Uterus (tissue), 4 donors: ENCODE data around the gene SNTB2. TPM values are rescaled to one million over a fixed set of nuclear protein-coding genes. Genes with fewer than 3 reads are reported as not detected.

Experiments
- DNase-seq, 2 donors: peaks; one replicate each; pipeline ENCODE4 v3.0.0-alpha.2; 2019 to 2020
- H3K27ac ChIP-seq, 2 donors: fragments of 200-600 bp; sonication (generic); 1 replicate in 1 of 2; 2 replicates in 1 of 2; pipeline ENCODE4 v1.5.1; 2016 to 2018
- H3K27me3 ChIP-seq, 2 donors: fragments of 200-600 bp; sonication (generic); one replicate each; pipeline ENCODE4 v1.5.1; 2018 to 2019; ENCODE audit warnings: control low read depth in 1 of 2
- H3K36me3 ChIP-seq, 2 donors: fragments of 200-600 bp; sonication (generic); one replicate each; pipeline ENCODE4 v1.5.1; 2019; ENCODE audit warnings: control low read depth in 1 of 2
- H3K4me1 ChIP-seq, 2 donors: fragments of 200-600 bp; sonication (generic); one replicate each; pipeline ENCODE4 v1.5.1; 2018 to 2019; ENCODE audit warnings: control low read depth in 1 of 2
- H3K4me3 ChIP-seq, 2 donors: fragments of 200-600 bp; sonication (generic); 1 replicate in 1 of 2; 2 replicates in 1 of 2; pipeline ENCODE4 v1.5.1; 2018 to 2019; ENCODE audit warnings: mild to moderate bottlenecking in 1 of 2
- H3K9me3 ChIP-seq, 2 donors: fragments of 200-600 bp; sonication (generic); one replicate each; pipeline ENCODE4 v1.5.1; 2019; ENCODE audit warnings: control low read depth in 1 of 2
- POLR2A ChIP-seq, 2 donors: fragments of 450-650 bp; IDR thresholded peaks; one replicate each; pipeline ENCODE4 v1.6.1; 2016; ENCODE audit warnings: antibody characterized with exemption in 2 of 2, mild to moderate bottlenecking in 1 of 2, moderate library complexity in 1 of 2
- intact Hi-C: fragments of 100-400 bp; cut with DNase I; formaldehyde crosslinking; loops from one replicate; pipeline ENCODE4 v1.15.1; 2023; ENCODE audit warnings: low total_unique reads
- small RNA-seq: library from RNA; depleted of rRNA; stranded (forward); fragments of <200 nt; gene quantifications from one replicate; pipeline ENCODE3, GENCODE V24; 2016
- total RNA-seq, 4 donors: library from RNA; depleted of rRNA in 3 of 4; stranded (reverse); fragments of >200 nt in 3 of 4; gene quantifications; one replicate each; pipeline versions ENCODE4 v1.1.0 to v1.2.4, GENCODE V29; 2014 to 2023
- TF ChIP-seq, protein P1 (sequence below), 4 experiments: fragments of 200-600 bp in 2 of 4; fragments of 450-650 bp in 2 of 4; sonication (generic) in 2 of 4; IDR thresholded peaks; one replicate each; pipeline ENCODE4 v1.5.1; 2016 to 2019; ENCODE audit warnings: antibody characterized with exemption in 4 of 4, mild to moderate bottlenecking in 2 of 4, moderate library complexity in 1 of 4
- donor health status: DM: yes; HTN: yes; CAD: no.

The SNTB2 gene
- total RNA-seq, 4 donors from 2014 or later = 28.2 to 88.0 (median 59.5) TPM

DNA sequence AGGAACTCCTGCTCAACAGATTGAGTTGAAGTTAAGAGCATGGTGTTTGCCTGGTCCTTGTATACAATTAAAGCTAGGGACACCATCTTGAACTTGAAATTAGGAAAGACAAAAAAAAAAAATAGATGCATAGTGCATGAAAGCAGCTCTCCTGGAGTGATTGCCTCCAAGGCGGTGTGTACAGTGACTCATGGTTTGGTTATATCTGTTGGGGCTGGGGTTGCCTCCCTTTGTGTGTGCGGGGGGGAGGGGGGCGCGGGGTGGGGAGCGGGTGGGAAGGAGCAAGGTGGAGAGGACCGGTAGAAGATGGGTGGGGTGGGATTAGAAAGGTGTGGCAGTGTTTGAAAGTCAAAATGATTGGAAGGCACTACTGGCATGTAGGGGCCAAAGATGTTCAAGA, 161.3 kb downstream of the SNTB2 start:
- TF ChIP-seq, protein P1, sequence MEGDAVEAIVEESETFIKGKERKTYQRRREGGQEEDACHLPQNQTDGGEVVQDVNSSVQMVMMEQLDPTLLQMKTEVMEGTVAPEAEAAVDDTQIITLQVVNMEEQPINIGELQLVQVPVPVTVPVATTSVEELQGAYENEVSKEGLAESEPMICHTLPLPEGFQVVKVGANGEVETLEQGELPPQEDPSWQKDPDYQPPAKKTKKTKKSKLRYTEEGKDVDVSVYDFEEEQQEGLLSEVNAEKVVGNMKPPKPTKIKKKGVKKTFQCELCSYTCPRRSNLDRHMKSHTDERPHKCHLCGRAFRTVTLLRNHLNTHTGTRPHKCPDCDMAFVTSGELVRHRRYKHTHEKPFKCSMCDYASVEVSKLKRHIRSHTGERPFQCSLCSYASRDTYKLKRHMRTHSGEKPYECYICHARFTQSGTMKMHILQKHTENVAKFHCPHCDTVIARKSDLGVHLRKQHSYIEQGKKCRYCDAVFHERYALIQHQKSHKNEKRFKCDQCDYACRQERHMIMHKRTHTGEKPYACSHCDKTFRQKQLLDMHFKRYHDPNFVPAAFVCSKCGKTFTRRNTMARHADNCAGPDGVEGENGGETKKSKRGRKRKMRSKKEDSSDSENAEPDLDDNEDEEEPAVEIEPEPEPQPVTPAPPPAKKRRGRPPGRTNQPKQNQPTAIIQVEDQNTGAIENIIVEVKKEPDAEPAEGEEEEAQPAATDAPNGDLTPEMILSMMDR (IDR thresholded peaks at IDR 0.05) = no peak
- Histone ChIP-seq H3K27me3 (no peaks in the 10 kb centered on the region), H3K27ac (no peak overlapping the region), H3K36me3 (no peaks in the 10 kb centered on the region), H3K4me3 (no peak overlapping the region), H3K4me1 (no peaks in the 10 kb centered on the region), H3K9me3 (no peaks in the 10 kb centered on the region)
- DNase-seq = no peak
- intact Hi-C loops = no loop called here

DNA sequence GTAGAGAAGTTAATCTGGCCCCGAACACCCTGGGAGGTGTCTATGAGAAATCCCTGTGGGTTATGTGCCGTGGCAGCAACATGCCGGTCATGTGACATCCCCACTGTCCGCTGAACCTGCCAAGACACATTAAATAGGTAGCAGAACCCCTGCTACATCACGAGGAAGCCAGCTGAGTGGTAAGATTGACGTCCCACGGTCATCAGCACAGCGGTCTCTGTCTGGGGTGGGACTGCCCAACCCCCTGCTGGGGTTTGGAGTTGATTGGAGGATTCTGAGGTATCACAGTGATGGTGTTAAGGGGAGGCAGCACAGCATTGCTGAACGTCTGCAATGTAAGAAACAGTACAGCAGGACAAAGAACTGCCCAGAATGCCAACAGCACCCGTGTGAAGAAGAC, 162.6 kb downstream of the SNTB2 start:
- intact Hi-C loops = no loop called here
- no peak for DNase-seq

DNA sequence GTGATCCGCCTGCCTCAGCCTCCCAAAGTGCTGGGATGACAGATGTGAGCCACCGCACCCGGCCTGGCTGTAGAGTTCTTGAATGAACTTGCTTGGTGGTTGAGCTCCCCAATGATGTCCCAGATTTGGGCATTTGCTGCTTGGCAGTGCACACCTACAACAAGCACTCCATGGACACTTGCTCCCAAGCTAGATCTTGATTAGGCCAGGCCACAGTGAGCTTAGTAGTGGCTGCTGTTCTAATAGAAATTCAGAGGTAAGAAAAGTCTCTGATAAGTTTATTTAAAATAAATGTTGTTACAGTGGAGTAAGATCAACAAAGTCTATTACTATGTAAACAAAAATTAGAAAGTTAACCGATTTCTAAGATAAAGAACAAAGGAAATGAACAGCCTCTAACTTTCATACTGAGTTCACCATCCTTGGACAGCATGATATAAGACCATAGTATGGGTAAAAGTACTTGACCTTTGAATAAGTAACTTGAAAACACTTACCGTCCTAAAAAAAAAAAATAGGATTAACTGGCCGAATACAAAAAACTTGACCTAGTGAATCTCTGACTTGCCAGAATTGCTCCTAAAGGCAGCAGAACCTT, 163.7 kb downstream of the SNTB2 start:
- Histone ChIP-seq H3K27ac (no peak overlapping the region), H3K27me3 (no peaks in the 10 kb centered on the region), H3K4me3 (no peak overlapping the region), H3K4me1 (no peaks in the 10 kb centered on the region), H3K9me3 (no peaks in the 10 kb centered on the region), H3K36me3 (no peaks in the 10 kb centered on the region)
- no peak for DNase-seq
- intact Hi-C loops = no loop called here
- TF ChIP-seq, protein P1 (IDR thresholded peaks at IDR 0.05) = no peak
- TF ChIP-seq POLR2A (IDR thresholded peaks at IDR 0.05) = no peak

More for the DNA sequence above, 162.6 kb downstream of the SNTB2 start:
- no peaks in the 10 kb centered on the region for H3K4me1 ChIP-seq
- TF ChIP-seq, protein P1 (IDR thresholded peaks at IDR 0.05) = no peak
- TF ChIP-seq POLR2A (IDR thresholded peaks at IDR 0.05) = no peak
- no peak overlapping the region for H3K4me3 ChIP-seq
- H3K36me3 ChIP-seq = no peaks in the 10 kb centered on the region
- no peaks in the 10 kb centered on the region for H3K27me3 ChIP-seq
- no peak overlapping the region for H3K27ac ChIP-seq
- H3K9me3 ChIP-seq = no peaks in the 10 kb centered on the region

DNA sequence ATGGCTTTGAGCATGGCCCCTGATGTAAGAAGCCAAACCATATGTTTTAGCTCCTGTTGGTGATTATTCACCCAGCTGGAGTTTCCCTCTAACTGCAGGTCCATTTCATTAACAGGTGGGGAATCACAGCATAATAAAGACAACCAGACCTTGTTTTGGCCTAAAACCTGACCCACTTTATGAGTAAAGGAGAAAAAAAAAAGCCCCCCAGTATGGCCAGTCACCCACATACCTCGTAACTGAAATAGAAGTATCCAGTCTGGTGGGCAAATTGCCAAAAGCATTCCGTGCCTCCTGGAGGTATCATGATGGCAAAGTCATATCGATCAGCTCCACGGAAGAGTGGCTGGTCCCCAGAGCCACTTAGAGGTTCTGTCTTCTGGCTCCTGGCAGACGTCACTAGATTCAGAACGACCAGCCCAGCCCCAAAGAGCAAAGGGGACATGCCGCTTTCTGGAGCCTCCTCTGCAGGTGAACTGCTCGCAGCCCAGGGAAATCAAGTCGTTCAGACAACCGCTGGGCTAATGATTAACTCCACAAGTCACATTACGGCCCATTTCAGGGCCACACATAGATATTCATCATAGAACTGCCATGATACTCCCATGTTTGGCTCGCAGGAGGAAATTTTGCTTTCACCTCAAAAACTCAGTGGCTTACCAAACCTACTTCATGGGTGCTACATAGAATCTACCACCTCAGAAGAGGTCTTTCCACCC, 164.5 kb downstream of the SNTB2 start, which contains the start of gene TMED6:
TMED6 (minus strand) TSS at position 478 of the 719 bp plus-strand sequence; CDS start at position 445, 33 bp downstream.
- DNase-seq = no peak
- intact Hi-C loops = no loop called here
- no peak for TF ChIP-seq POLR2A (IDR thresholded peaks at IDR 0.05)
- TF ChIP-seq, protein P1 (IDR thresholded peaks at IDR 0.05) = no peak
- Histone ChIP-seq H3K27me3 (no peaks in the 10 kb centered on the region), H3K4me3 (no peak within 1 kb of the TSS), H3K4me1 (no peaks in the 10 kb centered on the region), H3K36me3 (no peaks in the 10 kb centered on the region), H3K9me3 (no peaks in the 10 kb centered on the region), H3K27ac (no peak within 1 kb of the TSS)

Small RNA genes lying within 50 kb of the gene (small RNA-seq; reads per million reads assigned to genes)
- gene RF00019 (not detected), gene RNU6-22P (not detected)

Other genes with a start within 250 kb of the SNTB2 start
- 1 to 10 TPM in 3 of 4 donors, under 1 TPM in 1; under 0.01 to 2.6 (median 1.8) TPM for gene HAS3, start 81.5 kb upstream of the SNTB2 start, total RNA-seq
- 100 to 1,000 TPM in 1 of 4 donors, 10 to 100 TPM in 3; 29.7 to 120 (median 65.3) TPM for gene CHTF8, start 54.6 kb upstream of the SNTB2 start, total RNA-seq
- gene UTP4, start 54.5 kb upstream of the SNTB2 start, total RNA-seq = 10 to 100 TPM; 12.1 to 45.1 (median 31.4) TPM
- 10 to 100 TPM; 14.6 to 39.5 (median 25.0) TPM for gene VPS4A, start 124.2 kb downstream of the SNTB2 start, total RNA-seq
- gene PDF, start 143.4 kb downstream of the SNTB2 start, total RNA-seq = 10 to 100 TPM in 2 of 4 donors, 1 to 10 TPM in 2; 3.2 to 69.9 (median 13.2) TPM
- 10 to 100 TPM; 39.4 to 58.8 (median 43.0) TPM for gene COG8, start 152.4 kb downstream of the SNTB2 start, total RNA-seq
- 10 to 100 TPM in 3 of 4 donors, 1 to 10 TPM in 1; 6.2 to 21.7 (median 16.9) TPM for gene NIP7, start 152.6 kb downstream of the SNTB2 start, total RNA-seq
- under 1 TPM in 1 of 4 donors, not detected in 3; 0.98 TPM for gene TMED6, start 164.6 kb downstream of the SNTB2 start, total RNA-seq
- 10 to 100 TPM; 13.5 to 62.2 (median 27.1) TPM for gene TERF2, start 198.8 kb downstream of the SNTB2 start, total RNA-seq
- 10 to 100 TPM; 24.1 to 70.3 (median 57.6) TPM for gene CYB5B, start 237.5 kb downstream of the SNTB2 start, total RNA-seq